Activated CD4-positive, alpha-beta memory T cell treated with anti-CD3 and anti-CD28 coated beads for 36 hours (primary cell): ENCODE data around the gene TNPO3. TPM values are rescaled to one million over a fixed set of nuclear protein-coding genes. Genes with fewer than 3 reads are reported as not detected.
A peak's percentile ranks its signal among the peaks of the same experiment; 100 is the strongest.

Experiments
- CTCF ChIA-PET: fragments of 350-600 bp; sonication (Branson Sonifier 250); formaldehyde crosslinking; loops from one replicate; lab custom pipeline; 2021; ENCODE audit warnings: antibody characterized with exemption, inconsistent platforms; lab: Charles Lee
- POLR2A ChIA-PET: fragments of 350-600 bp; sonication (Branson Sonifier 250); formaldehyde crosslinking; loops from one replicate; lab custom pipeline; 2021; ENCODE audit warnings: antibody characterized with exemption; lab: Charles Lee
- DNase-seq: peaks from one replicate; pipeline ENCODE4 v3.0.0-alpha.2; 2020
- H3K27ac Mint-ChIP-seq: one replicate; pipeline ENCODE4 v1.8.0; 2021; ENCODE audit warnings: mixed read lengths
- H3K27me3 Mint-ChIP-seq: one replicate; pipeline ENCODE4 v1.8.0; 2021; ENCODE audit warnings: mixed read lengths
- H3K36me3 Mint-ChIP-seq: one replicate; pipeline ENCODE4 v1.8.0; 2021; ENCODE audit warnings: mixed read lengths
- H3K4me1 Mint-ChIP-seq: one replicate; pipeline ENCODE4 v1.8.0; 2021; ENCODE audit warnings: low read depth, mixed read lengths
- H3K4me3 Mint-ChIP-seq: one replicate; pipeline ENCODE4 v1.8.0; 2021; ENCODE audit warnings: mild to moderate bottlenecking, mixed read lengths
- H3K9me3 Mint-ChIP-seq: one replicate; pipeline ENCODE4 v1.8.0; 2021; ENCODE audit warnings: mixed read lengths
- intact Hi-C: fragments of 100-400 bp; cut with micrococcal nuclease; formaldehyde crosslinking; loops from one replicate; pipeline ENCODE4 v1.15.1; 2023
- total RNA-seq, 2 experiments: library from RNA; stranded (reverse); gene quantifications; one replicate each; pipeline ENCODE4 v1.2.3, GENCODE V29; 2021

The TNPO3 gene
- total RNA-seq, 2 experiments from 2014 or later: 53.4 to 54.5 TPM

DNA sequence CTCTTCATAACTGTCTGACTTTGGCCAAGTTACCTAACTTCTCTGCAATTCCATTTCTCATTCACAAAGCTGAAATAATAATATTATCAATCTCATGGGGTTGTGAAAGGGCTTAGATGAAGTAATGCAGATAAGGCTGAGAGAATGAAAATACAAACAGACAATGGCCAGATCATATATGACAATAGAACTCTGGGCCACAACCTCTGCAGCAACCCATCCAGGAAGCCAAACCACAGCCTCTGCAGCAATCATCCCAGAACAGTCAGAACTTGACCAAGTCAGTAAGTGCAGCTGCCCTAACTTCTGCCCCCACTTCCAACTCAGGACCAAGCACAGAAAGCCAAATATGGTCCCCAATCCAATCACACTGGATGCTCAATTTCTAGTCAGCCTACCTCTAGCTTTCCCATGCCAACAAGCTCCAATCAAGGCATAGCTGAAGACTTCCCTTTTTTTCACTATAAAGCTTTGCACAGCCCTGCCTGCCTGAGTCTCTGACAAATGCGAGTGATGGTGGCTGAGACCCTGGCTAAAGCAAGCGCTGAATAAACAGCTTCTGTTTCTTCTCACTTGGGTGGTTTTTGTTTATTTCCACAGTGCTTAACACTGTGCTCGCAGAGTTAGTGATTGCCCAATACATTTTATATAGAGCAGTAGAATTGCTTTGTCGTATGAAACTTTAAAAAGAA, 34.8 kb upstream of the TNPO3 start:
- Mint-ChIP-seq H3K9me3 (no peaks in the 10 kb centered on the region), H3K27me3 (peaks cover 1% of the 10 kb centered on the region), H3K27ac (no peak overlapping the region), H3K4me1 (peaks cover 9% of the 10 kb centered on the region), H3K4me3 (no peak overlapping the region), H3K36me3 (no peaks in the 10 kb centered on the region)
- CTCF ChIA-PET: interaction anchor here (0.6 to 5.3 kb wide), 9 partner anchors 9 to 320 kb away, joined by 3 to 70 read pairs (median 3); partner anchors contain the start of gene TNPO3
- POLR2A ChIA-PET: no interaction called here
- peak; percentile 39 for DNase-seq
- intact Hi-C loops: loop anchor here (2.0 to 5.0 kb wide), 2 partner anchors 81 to 123 kb away; no protein-coding TSS in a partner anchor

DNA sequence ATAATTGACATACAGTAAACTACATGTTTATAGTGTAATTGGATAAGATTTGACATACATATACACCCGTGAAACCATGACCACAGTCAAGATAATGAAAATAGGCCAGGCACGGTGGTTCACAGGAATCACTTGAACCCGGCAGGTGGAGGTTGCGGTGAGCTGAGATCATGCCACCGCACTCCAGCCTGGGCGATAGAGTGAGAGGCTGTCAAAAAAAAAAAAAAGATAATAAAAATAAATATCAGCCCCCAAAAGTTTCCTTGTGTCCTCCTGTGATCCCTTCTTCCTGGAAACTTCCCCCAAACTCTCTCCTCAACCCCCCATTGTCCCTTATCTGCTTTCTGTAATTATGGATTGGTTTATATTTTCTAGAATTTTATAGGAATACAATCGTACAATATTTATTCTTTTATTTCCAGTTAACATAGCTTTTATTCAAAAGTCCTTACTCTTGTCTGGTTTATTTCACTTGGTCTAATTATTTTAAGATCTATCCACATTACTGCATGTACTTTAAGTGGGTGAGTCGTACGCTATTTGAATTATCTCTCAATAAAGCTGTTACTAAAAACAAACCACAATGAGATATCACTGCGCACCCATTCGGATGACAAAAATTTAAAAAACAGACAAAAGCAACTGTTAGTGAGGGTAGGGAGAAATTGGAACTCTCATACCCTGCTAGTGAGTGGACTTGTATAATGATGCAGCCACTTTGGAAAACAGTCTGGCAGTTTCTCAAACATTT, 30.1 kb upstream of the TNPO3 start:
- Mint-ChIP-seq H3K27ac (no peak overlapping the region), H3K9me3 (no peaks in the 10 kb centered on the region), H3K4me3 (no peak overlapping the region), H3K4me1 (peaks cover 4% of the 10 kb centered on the region), H3K36me3 (no peaks in the 10 kb centered on the region), H3K27me3 (no peaks in the 10 kb centered on the region)
- ChIA-PET POLR2A (no interaction called here), CTCF (interaction anchor here (1.6 kb wide), 2 partner anchors 79 to 201 kb away, joined by 3 to 6 read pairs; no protein-coding TSS in a partner anchor)
- intact Hi-C loops: no loop called here
- no peak for DNase-seq

DNA sequence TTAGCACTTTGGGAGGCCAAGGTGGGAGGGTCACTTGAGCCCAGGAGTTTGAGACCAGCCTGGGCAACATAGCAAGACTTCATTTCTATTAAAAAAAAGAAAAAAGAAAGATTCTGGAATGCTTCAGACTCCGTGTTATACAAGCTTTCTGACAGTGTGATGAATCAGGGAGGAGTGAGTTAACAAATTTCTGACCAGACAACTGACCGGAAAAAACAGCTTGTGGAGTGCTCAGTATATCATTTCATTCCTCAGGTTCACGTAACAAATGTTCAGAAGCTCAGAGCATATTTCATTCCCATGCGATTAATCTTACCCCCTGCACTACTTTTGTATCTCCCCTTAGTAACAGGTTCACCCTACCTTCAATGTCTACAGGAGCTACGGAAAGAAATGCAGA, 28.6 kb upstream of the TNPO3 start:
- Mint-ChIP-seq H3K4me3 (no peak overlapping the region), H3K36me3 (no peaks in the 10 kb centered on the region), H3K4me1 (no peaks in the 10 kb centered on the region), H3K27me3 (no peaks in the 10 kb centered on the region), H3K27ac (no peak overlapping the region), H3K9me3 (no peaks in the 10 kb centered on the region)
- DNase-seq: no peak
- intact Hi-C loops: no loop called here
- CTCF ChIA-PET: interaction anchor here (0.7 to 1.5 kb wide), 5 partner anchors 8 to 200 kb away, joined by 3 to 7 read pairs (median 3); no protein-coding TSS in a partner anchor
- POLR2A ChIA-PET: no interaction called here

DNA sequence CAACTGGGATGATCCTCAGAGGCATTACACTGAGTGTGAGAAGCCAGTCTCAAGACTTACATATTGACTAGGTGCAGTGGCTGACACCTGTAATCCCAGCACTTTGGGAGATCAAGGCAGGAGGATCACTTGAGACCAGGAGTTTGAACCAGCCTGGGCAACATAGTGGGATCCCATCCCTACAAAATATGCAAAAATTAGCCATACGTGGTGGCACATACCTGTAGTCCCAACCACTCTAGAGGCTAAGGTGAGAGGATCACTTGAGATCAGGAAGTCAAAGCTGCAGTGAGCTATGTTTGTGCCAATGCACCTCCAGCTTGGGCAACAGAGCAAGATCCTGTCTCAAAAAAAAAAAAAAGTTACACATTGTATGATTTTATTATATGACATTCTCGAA, 23.5 kb upstream of the TNPO3 start:
- H3K27ac Mint-ChIP-seq: no peak overlapping the region
- no peaks in the 10 kb centered on the region for H3K9me3 Mint-ChIP-seq
- H3K4me3 Mint-ChIP-seq: no peak overlapping the region
- H3K4me1 Mint-ChIP-seq: no peaks in the 10 kb centered on the region
- POLR2A ChIA-PET: no interaction called here
- no peaks in the 10 kb centered on the region for H3K36me3 Mint-ChIP-seq
- peaks cover 5% of the 10 kb centered on the region for H3K27me3 Mint-ChIP-seq
- intact Hi-C loops: no loop called here
- CTCF ChIA-PET: no interaction called here
- no peak for DNase-seq

DNA sequence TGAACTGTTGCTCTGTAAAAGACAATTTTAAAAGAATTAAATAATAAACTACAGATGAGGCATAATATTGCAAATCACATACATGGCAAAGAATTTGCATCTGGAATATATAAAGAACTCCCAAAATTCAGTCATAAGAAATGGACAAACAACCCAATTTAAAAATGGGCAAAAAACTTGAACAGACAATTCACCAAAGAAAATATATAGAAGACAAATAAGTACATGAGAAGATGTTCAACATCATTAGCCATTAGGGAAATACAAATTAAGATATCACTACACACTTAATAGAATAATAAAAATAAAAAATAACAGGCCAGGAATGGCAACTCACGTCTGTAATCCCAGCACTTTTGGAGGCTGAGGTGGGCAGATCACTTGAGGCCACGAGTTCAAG, 22.0 kb upstream of the TNPO3 start:
- H3K36me3 Mint-ChIP-seq: no peaks in the 10 kb centered on the region
- H3K9me3 Mint-ChIP-seq: no peaks in the 10 kb centered on the region
- no peak overlapping the region for H3K4me3 Mint-ChIP-seq
- H3K4me1 Mint-ChIP-seq: peaks cover 6% of the 10 kb centered on the region
- ChIA-PET CTCF (no interaction called here), POLR2A (no interaction called here)
- peaks cover 5% of the 10 kb centered on the region for H3K27me3 Mint-ChIP-seq
- H3K27ac Mint-ChIP-seq: no peak overlapping the region
- DNase-seq: no peak
- intact Hi-C loops: no loop called here

DNA sequence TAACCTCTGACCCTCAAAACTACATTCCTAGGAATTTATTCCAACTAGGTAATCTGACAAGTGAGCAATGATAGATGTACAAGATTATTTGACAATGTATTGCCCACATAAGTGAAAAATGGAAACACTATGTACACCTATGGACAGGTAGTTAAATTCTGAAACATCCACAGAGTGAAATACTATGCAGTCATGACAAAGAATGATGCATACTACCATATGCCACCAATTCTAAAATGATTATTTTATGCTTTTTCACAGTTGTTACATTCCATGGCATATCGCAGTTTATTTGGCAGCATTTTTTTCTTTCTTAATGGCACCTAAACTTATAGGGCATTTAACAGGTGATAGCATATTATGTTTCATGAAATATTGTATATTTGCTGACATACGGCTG, 20.1 kb upstream of the TNPO3 start:
- intact Hi-C loops: no loop called here
- ChIA-PET CTCF (interaction anchor here (1.1 kb wide), 1 partner anchor 16 kb away, joined by 4 read pairs; no protein-coding TSS in a partner anchor), POLR2A (no interaction called here)
- Mint-ChIP-seq H3K4me1 (peaks cover 6% of the 10 kb centered on the region), H3K4me3 (no peak overlapping the region), H3K9me3 (no peaks in the 10 kb centered on the region), H3K27ac (no peak overlapping the region), H3K27me3 (peaks cover 7% of the 10 kb centered on the region), H3K36me3 (no peaks in the 10 kb centered on the region)
- no peak for DNase-seq

DNA sequence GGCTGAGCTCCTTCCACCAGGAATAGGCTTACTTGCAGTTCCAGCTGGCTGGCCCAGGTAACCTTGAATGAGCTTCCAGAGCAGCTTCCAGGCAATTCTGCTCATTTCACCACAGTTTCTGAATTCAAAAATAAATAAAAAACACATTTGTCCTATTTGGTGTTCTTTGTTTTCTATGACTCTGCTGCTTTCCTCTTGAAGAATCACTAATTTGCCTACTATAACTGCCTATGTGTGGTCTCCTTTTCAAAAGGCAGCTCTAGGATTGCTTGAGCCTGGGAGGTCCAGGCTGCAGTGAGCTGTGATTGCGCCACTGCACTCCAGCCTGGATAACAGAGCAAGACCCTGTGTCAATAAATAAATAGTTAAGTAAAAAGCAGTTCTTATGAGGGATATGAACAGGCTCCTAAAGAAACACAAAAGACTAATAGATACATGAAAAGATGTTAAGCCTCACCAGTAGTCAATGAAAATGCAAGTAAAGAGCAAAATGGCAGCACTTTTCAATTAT, 19.5 kb upstream of the TNPO3 start:
- no peak for DNase-seq
- peaks cover 7% of the 10 kb centered on the region for H3K27me3 Mint-ChIP-seq
- ChIA-PET POLR2A (no interaction called here), CTCF (no interaction called here)
- no peaks in the 10 kb centered on the region for H3K36me3 Mint-ChIP-seq
- no peak overlapping the region for H3K27ac Mint-ChIP-seq
- peaks cover 6% of the 10 kb centered on the region for H3K4me1 Mint-ChIP-seq
- H3K4me3 Mint-ChIP-seq: no peak overlapping the region
- intact Hi-C loops: no loop called here
- H3K9me3 Mint-ChIP-seq: no peaks in the 10 kb centered on the region

DNA sequence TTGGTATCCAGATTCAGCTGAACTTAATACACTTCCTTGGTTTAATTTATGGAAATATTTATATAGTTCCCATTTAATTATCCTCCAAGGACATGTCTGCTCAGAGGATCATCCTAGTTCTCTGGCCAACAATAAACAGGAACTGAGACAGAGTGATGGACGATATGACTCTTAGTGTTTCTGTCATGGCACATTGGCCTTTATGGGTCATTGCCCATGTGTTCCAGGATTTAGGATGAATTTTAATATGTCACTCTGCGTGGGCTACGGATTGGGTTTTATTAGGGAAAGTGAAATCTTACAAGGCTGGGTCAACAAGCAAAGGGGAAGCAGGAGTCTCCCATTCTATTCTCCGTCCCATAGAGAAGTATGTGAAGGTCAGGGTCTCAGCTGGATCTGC, 18.8 kb upstream of the TNPO3 start:
- POLR2A ChIA-PET: no interaction called here

DNA sequence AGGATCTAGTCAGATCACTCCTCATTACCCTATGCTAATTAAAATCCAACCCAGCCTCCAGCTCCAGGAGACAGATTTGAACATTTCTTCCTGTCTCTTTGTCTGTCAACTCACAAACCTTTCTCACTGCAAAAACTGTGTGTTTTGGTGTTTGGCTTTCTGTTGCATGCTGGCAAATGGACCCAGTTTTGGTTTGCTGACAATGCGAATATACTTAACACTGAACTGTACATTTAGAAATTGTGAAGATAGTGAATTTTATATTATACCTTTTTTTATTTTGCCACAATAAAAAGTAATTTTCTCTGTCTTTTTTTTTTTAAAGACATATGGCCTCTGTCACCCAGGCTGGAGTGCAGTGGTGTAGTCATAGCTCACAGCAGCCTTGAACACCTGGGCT, 18.3 kb upstream of the TNPO3 start:
- Mint-ChIP-seq H3K4me3 (no peak overlapping the region), H3K27me3 (peaks cover 10% of the 10 kb centered on the region), H3K9me3 (no peaks in the 10 kb centered on the region), H3K27ac (no peak overlapping the region), H3K36me3 (no peaks in the 10 kb centered on the region), H3K4me1 (peaks cover 6% of the 10 kb centered on the region)
- ChIA-PET POLR2A (no interaction called here), CTCF (interaction anchor here (2.3 kb wide), 1 partner anchor 18 kb away, joined by 6 read pairs; no protein-coding TSS in a partner anchor)
- DNase-seq: no peak
- intact Hi-C loops: no loop called here

More for the DNA sequence above, 18.8 kb upstream of the TNPO3 start:
- H3K27me3 Mint-ChIP-seq: peaks cover 10% of the 10 kb centered on the region
- H3K27ac Mint-ChIP-seq: no peak overlapping the region
- CTCF ChIA-PET: interaction anchor here (2.3 kb wide), 1 partner anchor 18 kb away, joined by 6 read pairs; no protein-coding TSS in a partner anchor
- intact Hi-C loops: no loop called here
- no peak overlapping the region for H3K4me3 Mint-ChIP-seq
- no peaks in the 10 kb centered on the region for H3K9me3 Mint-ChIP-seq
- H3K4me1 Mint-ChIP-seq: peaks cover 6% of the 10 kb centered on the region
- H3K36me3 Mint-ChIP-seq: no peaks in the 10 kb centered on the region
- no peak for DNase-seq

DNA sequence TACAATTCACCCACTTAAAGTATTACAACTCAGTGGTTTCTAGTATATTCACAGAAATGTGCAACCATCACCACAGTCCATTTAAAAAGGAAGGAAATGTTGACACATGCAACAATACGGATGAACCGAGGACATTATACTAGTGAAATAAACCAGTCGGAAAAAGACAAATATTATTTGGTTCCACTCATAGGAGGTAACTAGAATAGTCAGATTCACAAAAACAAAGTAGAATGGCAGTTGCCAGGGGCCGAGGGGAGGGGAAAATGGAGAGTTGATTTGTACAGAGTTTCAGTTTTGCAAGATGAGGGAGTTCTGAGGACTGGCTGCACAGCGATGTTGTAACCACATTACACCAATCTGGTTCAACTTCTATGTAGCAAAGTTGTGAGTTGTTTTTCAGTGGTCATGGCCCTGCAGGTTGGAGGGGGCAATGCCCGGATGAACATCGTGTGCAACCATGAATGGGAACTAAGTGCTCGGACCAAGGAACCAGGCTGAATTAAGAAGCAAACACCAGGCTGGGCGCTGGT, 17.6 kb upstream of the TNPO3 start:
- intact Hi-C loops: no loop called here
- H3K27ac Mint-ChIP-seq: no peak overlapping the region
- peaks cover 6% of the 10 kb centered on the region for H3K4me1 Mint-ChIP-seq
- no peaks in the 10 kb centered on the region for H3K36me3 Mint-ChIP-seq
- peak; percentile 24 for DNase-seq
- ChIA-PET POLR2A (interaction anchor here (0.6 kb wide), 1 partner anchor 9 kb away, joined by 3 read pairs; no protein-coding TSS in a partner anchor), CTCF (interaction anchor here (2.3 kb wide), 1 partner anchor 19 kb away, joined by 6 read pairs; no protein-coding TSS in a partner anchor)
- peaks cover 10% of the 10 kb centered on the region for H3K27me3 Mint-ChIP-seq
- no peak overlapping the region for H3K4me3 Mint-ChIP-seq
- H3K9me3 Mint-ChIP-seq: no peaks in the 10 kb centered on the region

DNA sequence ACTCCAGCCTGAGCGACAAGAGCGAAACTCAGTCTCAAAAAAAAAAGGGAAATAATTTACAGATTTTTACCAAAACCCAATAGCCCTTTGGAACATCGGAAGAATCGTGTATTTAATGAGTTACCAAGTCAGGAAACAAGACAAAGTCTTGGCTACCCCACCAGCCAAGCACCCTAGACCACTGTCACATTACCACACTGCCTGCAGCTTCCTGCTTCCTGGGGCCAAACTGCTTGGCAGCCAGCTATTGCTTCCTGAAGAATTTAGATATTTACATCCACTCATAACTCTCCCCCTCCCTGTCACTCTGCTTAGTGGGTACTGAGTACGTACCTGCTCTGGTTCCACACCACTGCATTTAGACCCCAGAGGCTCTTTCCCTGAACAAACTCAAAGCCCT, 14.1 kb upstream of the TNPO3 start:
- intact Hi-C loops: no loop called here
- peaks cover 7% of the 10 kb centered on the region for H3K27me3 Mint-ChIP-seq
- H3K27ac Mint-ChIP-seq: no peak overlapping the region
- no peak for DNase-seq
- H3K4me3 Mint-ChIP-seq: no peak overlapping the region
- POLR2A ChIA-PET: no interaction called here
- no peaks in the 10 kb centered on the region for H3K36me3 Mint-ChIP-seq
- peaks cover 6% of the 10 kb centered on the region for H3K4me1 Mint-ChIP-seq
- CTCF ChIA-PET: interaction anchor here (1.2 kb wide), 1 partner anchor 22 kb away, joined by 4 read pairs; no protein-coding TSS in a partner anchor
- H3K9me3 Mint-ChIP-seq: no peaks in the 10 kb centered on the region
